Stimulated activated CD8-positive, alpha-beta memory T cell treated with anti-CD3 and anti-CD28 coated beads, Interleukin-15, amount 100 ng/mL, for 24 hours (primary cell): ENCODE data around the gene NT5M.

Experiments used
- DNase-seq: peaks from one replicate; pipeline ENCODE4 v3.0.0-alpha.2; 2020; ENCODE audit warnings: low read depth

Gene NT5M

DNA sequence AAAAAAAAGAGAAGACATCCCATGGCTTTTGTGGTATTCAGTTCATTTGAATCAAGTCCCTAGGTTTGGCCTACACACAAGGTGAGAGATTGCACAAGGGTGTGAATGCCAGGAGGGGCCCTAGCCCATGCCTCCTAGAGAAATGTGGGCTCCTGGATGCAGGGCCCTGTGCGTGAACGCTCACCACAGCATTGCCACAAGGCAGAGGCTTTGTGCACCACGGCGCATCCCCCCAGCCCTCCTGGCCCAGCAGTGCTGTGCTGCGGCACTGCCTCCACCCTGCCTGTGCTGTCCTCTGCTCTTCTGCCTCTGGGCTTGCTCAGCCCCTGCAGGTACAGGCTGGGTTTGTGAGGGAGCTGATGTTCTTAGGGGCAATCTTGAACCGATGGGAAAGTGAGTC, 92.7 kb downstream of the NT5M start:
- DNase-seq = no peak
